ENCODE results near the gene OPTN. TPM values are rescaled to one million over a fixed set of nuclear protein-coding genes. Genes with fewer than 3 reads are reported as not detected.

Gene OPTN
- total and polyA plus RNA-seq, 2 of the 8 experiments (the other 6 are each of a cell fraction or from before 2014, with no cell fraction given), result 4.8 to 20.1 TPM

DNA sequence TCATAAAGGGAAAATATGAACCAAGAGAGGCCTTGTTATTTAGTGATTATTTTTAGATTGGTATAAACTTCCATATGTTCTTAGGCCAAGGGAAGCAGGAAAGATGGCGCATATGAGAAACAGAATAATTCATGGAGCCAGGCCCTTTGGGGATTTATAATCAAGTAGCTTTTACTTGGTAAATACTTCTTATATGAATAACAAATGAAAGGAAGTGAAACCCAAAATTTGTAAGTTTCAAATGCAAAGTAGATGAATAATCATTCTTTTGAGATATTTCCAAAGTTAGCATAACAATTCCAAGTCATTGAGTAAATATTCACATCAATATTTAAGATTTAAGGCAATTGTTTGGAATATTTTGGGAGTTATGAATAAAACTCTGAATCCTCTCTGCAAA lies 13.9 kb upstream of the OPTN start:
- CTCF ChIA-PET (ENCODE audit: partially characterized antibody), result interaction anchor here (1.0 to 1.3 kb wide), 2 partner anchors 12 to 357 kb away, joined by 3 read pairs; no protein-coding TSS in a partner anchor
- 81% methylated on average over 1 of the region's 1 CpG; no CpG with 5 or more reads in 1 of the 2 experiments for WGBS, 2 experiments (ENCODE audit: extremely low coverage in 1 of 2, insufficient coverage in 1 of 2, insufficient read length in 1 of 2, insufficient replicate concordance in 2 of 2, low coverage in 1 of 2, low lambda C conversion rate in 2 of 2, missing lambda C conversion rate in 1 of 2)

More for the DNA sequence above, 13.9 kb upstream of the OPTN start:
- H4K5ac ChIP-seq (ENCODE audit: insufficient read length, low read depth, low read length), result no peak overlapping the region
- H3K36me3 ChIP-seq (ENCODE audit: control insufficient read depth in 2 of 4, insufficient read depth in 4 of 4, low read length in 3 of 4), result no peaks in the 10 kb centered on the region; a peak in 1 of 8 replicates
- H4K20me1 ChIP-seq (replicated peaks in 1 of 2; ENCODE audit: control insufficient read depth in 1 of 2, insufficient read depth in 2 of 2, low read length in 2 of 2), result no peaks in the 10 kb centered on the region
- no peak overlapping the region for H2AFZ ChIP-seq (ENCODE audit: low read length)
- no peak for TF ChIP-seq POU5F1 (IDR thresholded peaks at IDR 0.05; ENCODE audit: low read depth, low read length)
- no peak for TF ChIP-seq PHF8 (conservative IDR thresholded peaks at IDR 0.05; ENCODE audit: low read depth, low read length)
- TF ChIP-seq CBX5 (IDR thresholded peaks at IDR 0.05; ENCODE audit: low read depth, low read length), result no peak
- no peak for TF ChIP-seq BACH1 (IDR thresholded peaks at IDR 0.05; ENCODE audit: low read length)
- TF ChIP-seq TEAD4 (IDR thresholded peaks at IDR 0.05; ENCODE audit: low read depth, low read length), result no peak
- TF ChIP-seq EZH2 (IDR thresholded peaks at IDR 0.05; ENCODE audit: low read depth, low read length, severe bottlenecking), result no peak
- TF ChIP-seq, protein P1, sequence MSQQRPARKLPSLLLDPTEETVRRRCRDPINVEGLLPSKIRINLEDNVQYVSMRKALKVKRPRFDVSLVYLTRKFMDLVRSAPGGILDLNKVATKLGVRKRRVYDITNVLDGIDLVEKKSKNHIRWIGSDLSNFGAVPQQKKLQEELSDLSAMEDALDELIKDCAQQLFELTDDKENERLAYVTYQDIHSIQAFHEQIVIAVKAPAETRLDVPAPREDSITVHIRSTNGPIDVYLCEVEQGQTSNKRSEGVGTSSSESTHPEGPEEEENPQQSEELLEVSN (IDR thresholded peaks at IDR 0.05), result no peak
- TF ChIP-seq POLR2A (IDR thresholded peaks at IDR 0.05; ENCODE audit: control extremely low read depth in 1 of 2, low read depth in 2 of 2, low read length in 2 of 2), result no peak
- TF ChIP-seq SIRT6 (IDR thresholded peaks at IDR 0.05; ENCODE audit: low read length), result no peak
- no peak overlapping the region for H3K9ac ChIP-seq (replicated peaks in 1 of 4; ENCODE audit: extremely low read depth in 1 of 4, low read depth in 3 of 4, low read length in 3 of 4)
- peaks cover 3 to 8% of the 10 kb centered on the region in 2 experiments; a peak in 1 of 4 replicates for H3K9me3 ChIP-seq (ENCODE audit: insufficient read depth in 2 of 2, low read depth in 1 of 2, low read length in 1 of 2)
- H3K23ac ChIP-seq (ENCODE audit: insufficient read length), result no peak overlapping the region
- no peak overlapping the region for H3K4ac ChIP-seq (replicated peaks; ENCODE audit: insufficient read length, low read depth, low read length)
- H3K56ac ChIP-seq (replicated peaks; ENCODE audit: insufficient read length, low read depth, low read length), result no peak overlapping the region
- H3K4me2 ChIP-seq (ENCODE audit: insufficient read depth in 1 of 2, low read depth in 2 of 2, low read length in 2 of 2), result no peak overlapping the region
- no peaks in the 10 kb centered on the region for H3K27me3 ChIP-seq (replicated peaks in 1 of 4; ENCODE audit: control insufficient read depth in 3 of 4, extremely low read depth in 1 of 4, insufficient read depth in 3 of 4, low read length in 3 of 4)
- no peak overlapping the region for H2AK5ac ChIP-seq (ENCODE audit: low read depth, low read length)
- no peaks in the 10 kb centered on the region for H3K79me1 ChIP-seq (ENCODE audit: low read depth, low read length)
- FAIRE-seq (no peak), DNase-seq (ENCODE audit: low read depth in 1 of 2, low spot score in 2 of 2) (no peak)
- no peak overlapping the region for H3K18ac ChIP-seq (ENCODE audit: extremely low read depth, low read length)
- POLR2A ChIA-PET (ENCODE audit: partially characterized antibody), result no interaction called here
- no peaks in the 10 kb centered on the region for H3K79me2 ChIP-seq (ENCODE audit: control insufficient read depth in 1 of 2, insufficient read depth in 2 of 2, low read length in 2 of 2)
- H2BK12ac ChIP-seq (ENCODE audit: low read depth, low read length), result no peak overlapping the region
- H3K27ac ChIP-seq (ENCODE audit: low read depth, low read length), result no peak overlapping the region
- no peak overlapping the region for H2BK15ac ChIP-seq (ENCODE audit: low read length)
- no peak overlapping the region for H2BK120ac ChIP-seq (replicated peaks; ENCODE audit: low read depth, low read length)
- no peak overlapping the region for H4K8ac ChIP-seq (ENCODE audit: extremely low read depth, insufficient read depth, low read length)
- no peak overlapping the region for H3K14ac ChIP-seq (ENCODE audit: insufficient read length)
- H3K4me1 ChIP-seq (replicated peaks in 1 of 4; ENCODE audit: control insufficient read depth in 3 of 4, insufficient read depth in 4 of 4, low read length in 3 of 4), result no peaks in the 10 kb centered on the region
- no peak overlapping the region for H4K91ac ChIP-seq (replicated peaks; ENCODE audit: insufficient read length, low read length)
- H3K23me2 ChIP-seq (ENCODE audit: low read depth, low read length), result no peaks in the 10 kb centered on the region
- H2BK5ac ChIP-seq (ENCODE audit: low read depth, low read length), result no peak overlapping the region
- no peak overlapping the region for H2BK20ac ChIP-seq (ENCODE audit: low read length)
- no peak overlapping the region for H3K4me3 ChIP-seq (ENCODE audit: extremely low read depth in 1 of 4, insufficient read depth in 2 of 4, low read depth in 3 of 4, low read length in 4 of 4)

All from H1 (cell line).